Activated CD8-positive, alpha-beta memory T cell treated with anti-CD3 and anti-CD28 coated beads, Interleukin-2, amount 10 ng/mL, durations not matched to agents 7 days and 5 days (primary cell): ENCODE measurements around the gene NR6A1. TPM values are rescaled to one million over a fixed set of nuclear protein-coding genes. Genes with fewer than 3 reads are reported as not detected.

ENCODE experiments used
- ATAC-seq: fragments of 150-1000 bp; cut with Tn5 transposase; one replicate; pipeline ENCODE4 v1.10.0; 2021; ENCODE audit warnings: moderate library complexity
- CTCF ChIA-PET: fragments of 350-600 bp; sonication (Branson Sonifier 250); formaldehyde crosslinking; loops from one replicate; lab custom pipeline; 2021; ENCODE audit warnings: antibody characterized with exemption; lab: Charles Lee
- DNase-seq: peaks from one replicate; pipeline ENCODE4 v3.0.0-alpha.2; 2020
- H3K27ac Mint-ChIP-seq: one replicate; pipeline ENCODE4 v1.8.0; 2021; ENCODE audit warnings: mild to moderate bottlenecking, mixed read lengths
- H3K27me3 Mint-ChIP-seq: one replicate; pipeline ENCODE4 v1.8.0; 2021; ENCODE audit warnings: mixed read lengths
- H3K36me3 Mint-ChIP-seq: one replicate; pipeline ENCODE4 v1.8.0; 2021; ENCODE audit warnings: mild to moderate bottlenecking, mixed read lengths
- H3K4me1 Mint-ChIP-seq: one replicate; pipeline ENCODE4 v1.8.0; 2021; ENCODE audit warnings: mixed read lengths
- H3K4me3 Mint-ChIP-seq: one replicate; pipeline ENCODE4 v1.8.0; 2021; ENCODE audit warnings: mild to moderate bottlenecking, moderate library complexity, mixed read lengths
- H3K9me3 Mint-ChIP-seq: one replicate; pipeline ENCODE4 v1.8.0; 2022; ENCODE audit warnings: low read depth, mixed read lengths
- total RNA-seq, 2 experiments: library from RNA; stranded (reverse); gene quantifications; one replicate each; pipeline ENCODE4 v1.2.3, GENCODE V29; 2021

NR6A1 gene
- total RNA-seq, 2 experiments from 2014 or later, result 0.44 to 1.2 TPM

DNA sequence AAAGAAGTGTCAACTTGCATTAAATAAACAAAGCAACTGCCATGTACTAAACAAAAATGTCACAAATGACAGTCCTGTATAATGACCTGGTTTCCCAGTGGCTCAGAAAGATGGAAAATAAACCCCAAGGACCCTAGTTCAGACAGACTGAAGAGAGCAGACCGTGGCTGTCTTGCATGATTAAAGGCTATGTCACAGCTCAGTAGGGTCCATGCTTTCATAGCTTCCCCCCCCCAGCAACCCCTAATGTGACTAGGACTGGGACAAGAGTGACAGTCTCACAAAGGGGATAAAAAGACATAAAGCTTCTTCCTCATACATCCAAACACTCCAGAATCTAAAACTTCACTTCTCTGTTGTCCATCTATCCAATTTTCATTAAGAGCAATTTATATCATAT lies 113.6 kb downstream of the NR6A1 start:
- H3K36me3 Mint-ChIP-seq, result peaks cover 1% of the 10 kb centered on the region
- H3K27ac Mint-ChIP-seq, result no peak overlapping the region
- ATAC-seq (no peak), DNase-seq (no peak)
- H3K27me3 Mint-ChIP-seq, result peaks cover 47% of the 10 kb centered on the region
- H3K9me3 Mint-ChIP-seq, result no peaks in the 10 kb centered on the region
- no peak overlapping the region for H3K4me3 Mint-ChIP-seq
- H3K4me1 Mint-ChIP-seq, result peaks cover 14% of the 10 kb centered on the region
- CTCF ChIA-PET, result no interaction called here

DNA sequence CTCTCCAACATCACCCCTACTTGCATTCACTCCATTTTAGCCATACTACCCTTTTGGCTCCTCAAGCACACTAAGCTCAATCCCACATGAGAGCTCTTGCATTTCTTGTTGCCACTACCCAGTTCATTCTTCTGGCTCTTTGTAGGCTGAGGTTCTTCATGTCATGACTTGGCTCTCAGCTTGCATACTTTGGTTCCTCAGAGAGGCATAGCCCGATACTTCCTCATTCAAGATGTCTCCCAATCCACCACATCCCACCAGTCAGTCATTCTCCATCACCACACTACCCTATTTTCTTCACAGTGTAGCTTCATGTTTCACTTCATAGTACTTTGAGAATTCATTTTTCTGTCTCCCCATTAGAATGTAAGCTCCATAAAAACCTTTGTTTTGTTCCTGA lies 116.7 kb downstream of the NR6A1 start:
- Mint-ChIP-seq H3K27ac (no peak overlapping the region), H3K27me3 (peaks cover 26% of the 10 kb centered on the region), H3K36me3 (no peaks in the 10 kb centered on the region), H3K4me1 (peaks cover 11% of the 10 kb centered on the region), H3K4me3 (no peak overlapping the region), H3K9me3 (no peaks in the 10 kb centered on the region)
- no peak for ATAC-seq
- CTCF ChIA-PET, result interaction anchor here (0.5 to 1.3 kb wide), 2 partner anchors 58 to 75 kb away, joined by 3 to 4 read pairs; no protein-coding TSS in a partner anchor
- no peak for DNase-seq

DNA sequence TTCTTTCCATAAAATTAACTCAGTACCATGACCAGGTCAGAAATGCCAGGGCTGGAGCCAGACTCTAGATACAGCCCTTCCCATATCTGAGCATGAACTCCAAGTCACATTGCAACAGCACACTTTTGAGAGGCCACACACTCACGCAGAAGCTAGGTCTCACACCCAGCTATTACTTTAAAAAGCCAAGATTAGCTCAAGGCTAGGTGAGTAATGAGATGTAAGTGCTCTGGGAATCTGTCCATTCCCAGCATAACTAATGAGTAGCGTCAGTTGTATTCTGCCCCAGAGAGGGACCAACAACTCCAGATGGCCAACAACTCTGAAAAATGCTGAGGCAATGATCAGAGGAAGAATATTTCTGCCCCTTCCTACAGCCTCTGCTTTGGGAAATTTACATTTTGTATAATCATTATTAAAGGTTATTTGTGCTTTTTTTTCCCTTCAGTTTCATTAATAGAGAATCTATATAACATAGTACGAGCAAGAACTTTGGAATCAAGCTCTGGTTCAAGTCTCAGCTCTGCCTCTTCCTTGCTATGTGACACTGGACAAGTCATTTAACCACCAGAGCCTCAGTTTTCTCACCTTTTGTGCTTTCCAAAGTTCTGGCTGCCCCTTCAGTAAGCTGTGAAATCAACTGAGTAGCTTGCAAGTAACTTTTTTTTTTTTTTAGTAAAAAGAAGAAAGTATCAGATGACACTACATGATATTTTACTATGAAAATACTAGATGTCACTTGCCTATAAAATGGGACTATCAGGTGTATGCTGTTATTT lies 118.3 kb downstream of the NR6A1 start:
- Mint-ChIP-seq H3K4me3 (no peak overlapping the region), H3K27ac (no peak overlapping the region), H3K9me3 (no peaks in the 10 kb centered on the region), H3K27me3 (peaks cover 22% of the 10 kb centered on the region), H3K4me1 (peaks cover 4% of the 10 kb centered on the region), H3K36me3 (no peaks in the 10 kb centered on the region)
- no peak for ATAC-seq
- DNase-seq, result no peak
- CTCF ChIA-PET, result interaction anchor here (0.7 to 1.4 kb wide), 2 partner anchors 36 to 77 kb away, joined by 3 to 5 read pairs; no protein-coding TSS in a partner anchor

DNA sequence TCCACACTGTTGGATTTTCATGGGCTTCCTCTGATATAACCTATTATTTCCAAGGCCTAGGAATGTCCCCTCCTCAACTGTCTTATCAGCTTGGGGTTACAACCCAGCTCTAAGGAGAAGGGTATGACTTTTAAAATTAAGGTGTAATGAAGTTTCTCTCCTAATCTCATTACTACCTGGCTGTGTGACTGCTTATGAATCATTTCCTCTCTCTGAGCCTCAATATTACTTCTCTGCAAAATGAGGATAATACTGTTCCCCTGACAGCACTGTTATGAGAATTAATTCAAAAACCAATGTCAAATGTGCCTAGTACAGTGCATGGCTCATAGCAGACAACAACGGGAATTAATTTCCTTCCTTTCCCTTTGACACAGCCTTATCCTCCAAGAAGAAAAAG lies 118.9 kb downstream of the NR6A1 start:
- ATAC-seq (no peak), DNase-seq (no peak)
- no peak overlapping the region for H3K4me3 Mint-ChIP-seq
- H3K27ac Mint-ChIP-seq, result no peak overlapping the region
- no peaks in the 10 kb centered on the region for H3K9me3 Mint-ChIP-seq
- peaks cover 4% of the 10 kb centered on the region for H3K4me1 Mint-ChIP-seq
- CTCF ChIA-PET, result interaction anchor here (1.0 kb wide), 1 partner anchor 12 kb away, joined by 3 read pairs; no protein-coding TSS in a partner anchor
- peaks cover 20% of the 10 kb centered on the region for H3K27me3 Mint-ChIP-seq
- H3K36me3 Mint-ChIP-seq, result no peaks in the 10 kb centered on the region

DNA sequence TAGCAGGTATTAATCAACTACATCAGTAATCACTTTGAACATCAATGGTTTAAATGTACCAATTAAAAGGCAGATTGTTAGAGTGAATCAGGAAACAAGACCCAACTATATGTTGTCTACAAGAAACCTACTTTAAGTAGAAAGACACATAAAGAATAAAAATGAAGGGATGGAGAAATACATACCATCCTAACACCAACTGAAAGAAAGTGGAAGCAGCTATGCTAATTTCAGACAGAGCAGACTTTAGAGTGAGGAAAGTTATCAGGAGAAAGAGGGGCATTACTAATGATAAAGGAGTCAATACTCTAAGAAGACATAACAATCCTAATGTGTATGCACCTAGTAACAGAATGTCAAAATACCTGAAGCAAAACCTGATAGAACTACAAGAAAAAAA lies 125.8 kb downstream of the NR6A1 start:
- CTCF ChIA-PET, result no interaction called here
- ATAC-seq, result no peak

DNA sequence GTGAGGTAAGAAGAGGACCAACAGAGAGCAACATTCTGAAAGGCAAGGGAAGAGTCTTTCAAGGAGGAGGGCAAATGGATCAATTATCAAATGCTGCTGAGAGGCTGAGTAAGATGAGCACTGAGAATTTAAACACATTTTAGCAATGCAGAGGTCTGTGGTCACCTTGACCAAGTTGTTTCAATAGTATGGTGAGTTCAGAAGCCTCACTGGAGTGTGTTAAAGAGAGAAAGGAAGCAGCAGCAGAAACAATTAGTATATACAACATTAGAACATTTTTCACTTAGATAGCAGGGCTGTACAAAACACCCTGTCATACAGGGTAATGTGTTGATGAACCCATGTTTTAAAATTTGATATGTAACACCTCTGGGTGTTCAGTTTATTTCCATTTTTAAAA lies 131.5 kb downstream of the NR6A1 start:
- ATAC-seq (no peak), DNase-seq (no peak)
- Mint-ChIP-seq H3K27me3 (peaks cover 43% of the 10 kb centered on the region), H3K27ac (no peak overlapping the region), H3K4me1 (no peaks in the 10 kb centered on the region), H3K4me3 (no peak overlapping the region), H3K36me3 (no peaks in the 10 kb centered on the region), H3K9me3 (no peaks in the 10 kb centered on the region)
- CTCF ChIA-PET, result no interaction called here

More for the DNA sequence above, 125.8 kb downstream of the NR6A1 start:
- H3K36me3 Mint-ChIP-seq, result no peaks in the 10 kb centered on the region
- no peak for DNase-seq
- H3K4me1 Mint-ChIP-seq, result no peaks in the 10 kb centered on the region
- no peaks in the 10 kb centered on the region for H3K9me3 Mint-ChIP-seq
- peaks cover 28% of the 10 kb centered on the region for H3K27me3 Mint-ChIP-seq
- no peak overlapping the region for H3K27ac Mint-ChIP-seq
- no peak overlapping the region for H3K4me3 Mint-ChIP-seq

DNA sequence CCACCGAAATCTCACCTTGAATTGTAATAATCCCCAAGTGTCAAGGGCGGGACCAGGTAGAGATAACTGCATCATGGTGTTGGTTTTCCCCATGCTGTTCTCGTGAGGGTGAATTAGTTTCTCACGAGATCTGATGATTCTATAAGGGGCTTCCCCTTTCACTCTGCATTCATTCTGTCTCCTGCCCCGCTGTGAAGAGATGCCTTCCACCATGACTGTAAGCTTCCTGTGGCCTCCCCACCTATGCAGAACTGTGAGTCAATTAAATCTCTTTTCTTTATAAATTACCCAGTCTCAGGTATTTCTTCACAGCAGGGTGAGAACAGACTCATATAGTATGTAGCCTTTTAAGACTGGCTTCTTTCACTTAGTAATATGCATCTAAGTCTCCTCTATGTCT lies 135.8 kb downstream of the NR6A1 start:
- DNase-seq (no peak), ATAC-seq (no peak)
- no peak overlapping the region for H3K4me3 Mint-ChIP-seq
- H3K9me3 Mint-ChIP-seq, result no peaks in the 10 kb centered on the region
- H3K36me3 Mint-ChIP-seq, result no peaks in the 10 kb centered on the region
- CTCF ChIA-PET, result interaction anchor here (1.5 kb wide), 1 partner anchor 11 kb away, joined by 3 read pairs; no protein-coding TSS in a partner anchor
- no peaks in the 10 kb centered on the region for H3K4me1 Mint-ChIP-seq
- no peak overlapping the region for H3K27ac Mint-ChIP-seq
- peaks cover 55% of the 10 kb centered on the region for H3K27me3 Mint-ChIP-seq

DNA sequence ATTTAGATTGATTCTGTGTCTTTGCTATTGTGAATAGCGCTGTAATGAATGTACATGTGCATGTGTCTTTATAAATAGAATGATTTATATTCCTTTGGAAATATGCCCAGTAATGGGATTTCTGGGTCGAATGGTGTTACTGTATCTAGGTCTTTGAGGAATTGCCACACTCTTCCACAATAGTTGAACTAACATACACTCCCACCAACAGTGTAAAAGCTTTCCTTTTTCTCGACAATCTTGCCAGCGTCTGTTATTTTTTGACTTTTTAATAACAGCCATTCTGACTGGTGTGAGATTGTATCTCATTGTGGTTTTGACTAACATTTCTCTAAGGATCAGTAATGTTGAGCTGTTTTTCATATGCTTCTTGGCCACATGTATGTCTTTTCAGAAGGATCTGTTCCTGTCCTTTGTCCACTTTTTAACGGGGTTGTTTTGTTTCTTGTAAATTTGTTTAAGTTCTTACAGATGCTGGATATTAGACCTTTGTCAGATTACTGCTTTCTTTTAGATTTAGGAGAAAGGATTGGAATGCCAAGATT lies 139.0 kb downstream of the NR6A1 start:
- H3K36me3 Mint-ChIP-seq, result no peaks in the 10 kb centered on the region
- no peaks in the 10 kb centered on the region for H3K4me1 Mint-ChIP-seq
- no peak overlapping the region for H3K27ac Mint-ChIP-seq
- DNase-seq, result no peak
- no peaks in the 10 kb centered on the region for H3K9me3 Mint-ChIP-seq
- CTCF ChIA-PET, result interaction anchor here (2.4 kb wide), 1 partner anchor 15 kb away, joined by 8 read pairs; no protein-coding TSS in a partner anchor
- no peak overlapping the region for H3K4me3 Mint-ChIP-seq
- no peak for ATAC-seq
- peaks cover 33% of the 10 kb centered on the region for H3K27me3 Mint-ChIP-seq

DNA sequence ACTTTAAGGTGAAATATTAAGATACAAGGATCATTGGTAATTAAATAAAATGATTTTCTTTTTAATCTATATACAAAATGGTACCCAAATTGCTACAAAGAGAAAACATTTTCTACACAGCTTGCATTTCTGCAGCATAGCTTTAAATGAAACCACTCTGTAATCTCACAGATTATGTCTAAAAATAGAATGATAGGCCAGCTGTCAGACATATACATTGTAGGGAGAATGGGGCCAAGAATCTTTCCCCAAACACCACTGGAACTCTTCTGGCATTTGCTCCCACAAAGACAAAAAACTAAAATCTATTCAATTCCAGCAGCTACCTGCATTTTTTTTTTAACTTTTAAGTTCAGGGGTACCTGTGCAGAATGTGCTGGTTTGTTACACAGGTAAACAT lies 139.8 kb downstream of the NR6A1 start:
- ATAC-seq (no peak), DNase-seq (no peak)
- CTCF ChIA-PET, result interaction anchor here (1.1 kb wide), 1 partner anchor 9 kb away, joined by 3 read pairs; no protein-coding TSS in a partner anchor
- no peak overlapping the region for H3K4me3 Mint-ChIP-seq
- no peaks in the 10 kb centered on the region for H3K9me3 Mint-ChIP-seq
- H3K4me1 Mint-ChIP-seq, result no peaks in the 10 kb centered on the region
- H3K27me3 Mint-ChIP-seq, result peaks cover 25% of the 10 kb centered on the region
- H3K27ac Mint-ChIP-seq, result no peak overlapping the region
- H3K36me3 Mint-ChIP-seq, result no peaks in the 10 kb centered on the region

DNA sequence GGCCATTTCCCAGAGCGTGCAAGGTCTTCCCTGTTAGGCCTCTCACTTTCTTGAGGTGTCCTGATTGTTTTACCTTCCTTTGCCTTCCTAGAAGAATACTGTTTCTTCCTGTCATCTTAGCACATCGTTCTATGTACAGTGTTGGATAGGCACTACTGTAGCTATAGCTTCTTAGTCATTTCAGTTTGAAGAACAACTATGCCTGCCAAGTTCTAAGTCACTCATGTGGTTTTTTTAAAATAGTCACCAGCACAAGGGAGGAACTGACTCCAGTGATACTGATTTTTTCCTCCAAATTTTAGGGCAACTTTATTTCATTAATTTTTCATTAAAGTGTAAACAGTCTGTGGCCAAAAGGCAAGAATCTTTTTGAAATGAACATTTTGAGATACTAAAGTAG lies 141.5 kb downstream of the NR6A1 start:
- no peak overlapping the region for H3K27ac Mint-ChIP-seq

DNA sequence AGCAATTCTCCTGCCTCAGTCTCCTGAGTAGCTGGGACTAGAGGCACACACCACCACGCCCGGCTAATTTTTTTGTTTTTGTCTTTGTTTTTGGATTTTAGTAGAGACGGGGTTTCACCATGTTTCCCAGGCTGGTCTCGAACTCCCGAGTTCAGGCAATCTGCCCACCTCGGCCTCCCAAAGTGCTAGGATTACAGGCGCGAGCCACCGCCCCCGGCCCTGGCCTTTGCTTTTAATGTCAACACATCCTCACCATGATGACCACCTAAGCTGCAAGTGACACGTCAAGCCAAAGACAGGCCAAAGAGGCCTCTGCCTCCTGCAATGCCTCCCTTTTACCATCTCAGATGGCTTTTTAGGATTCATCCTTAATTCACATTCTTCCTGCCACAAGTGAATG lies 142.4 kb downstream of the NR6A1 start:
- H3K9me3 Mint-ChIP-seq, result no peaks in the 10 kb centered on the region
- ATAC-seq (no peak), DNase-seq (no peak)
- H3K27ac Mint-ChIP-seq, result no peak overlapping the region
- CTCF ChIA-PET, result no interaction called here
- no peak overlapping the region for H3K4me3 Mint-ChIP-seq
- peaks cover 2% of the 10 kb centered on the region for H3K4me1 Mint-ChIP-seq
- H3K36me3 Mint-ChIP-seq, result no peaks in the 10 kb centered on the region
- peaks cover 21% of the 10 kb centered on the region for H3K27me3 Mint-ChIP-seq

More for the DNA sequence above, 141.5 kb downstream of the NR6A1 start:
- H3K4me3 Mint-ChIP-seq, result no peak overlapping the region
- H3K27me3 Mint-ChIP-seq, result peaks cover 19% of the 10 kb centered on the region
- no peak for DNase-seq
- no peak for ATAC-seq
- peaks cover 2% of the 10 kb centered on the region for H3K4me1 Mint-ChIP-seq
- no peaks in the 10 kb centered on the region for H3K36me3 Mint-ChIP-seq
- CTCF ChIA-PET, result interaction anchor here (1.6 kb wide), 1 partner anchor 82 kb away, joined by 6 read pairs; no protein-coding TSS in a partner anchor
- no peaks in the 10 kb centered on the region for H3K9me3 Mint-ChIP-seq

DNA sequence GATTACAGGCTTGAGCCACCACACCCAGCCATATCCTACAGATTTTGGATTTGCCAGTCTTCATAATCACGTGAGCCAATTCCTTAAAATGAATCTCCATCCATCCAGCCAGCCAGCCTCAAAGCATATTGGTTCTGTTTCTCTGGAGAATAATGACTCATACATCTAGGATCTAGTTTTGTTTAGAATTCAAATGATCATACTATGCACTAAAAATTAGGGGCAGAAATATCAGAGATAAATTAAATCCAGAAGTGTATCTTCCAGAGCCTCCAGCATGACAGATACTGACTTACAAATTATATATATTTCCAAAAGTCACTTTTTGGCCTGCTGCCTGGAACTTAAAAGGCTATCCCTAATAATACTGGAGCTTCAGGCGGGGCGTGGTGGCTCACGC lies 144.8 kb downstream of the NR6A1 start:
- Mint-ChIP-seq H3K4me3 (no peak overlapping the region), H3K27ac (no peak overlapping the region), H3K36me3 (no peaks in the 10 kb centered on the region), H3K9me3 (no peaks in the 10 kb centered on the region), H3K4me1 (peaks cover 2% of the 10 kb centered on the region), H3K27me3 (peaks cover 19% of the 10 kb centered on the region)
- CTCF ChIA-PET, result no interaction called here
- ATAC-seq (no peak), DNase-seq (no peak)

DNA sequence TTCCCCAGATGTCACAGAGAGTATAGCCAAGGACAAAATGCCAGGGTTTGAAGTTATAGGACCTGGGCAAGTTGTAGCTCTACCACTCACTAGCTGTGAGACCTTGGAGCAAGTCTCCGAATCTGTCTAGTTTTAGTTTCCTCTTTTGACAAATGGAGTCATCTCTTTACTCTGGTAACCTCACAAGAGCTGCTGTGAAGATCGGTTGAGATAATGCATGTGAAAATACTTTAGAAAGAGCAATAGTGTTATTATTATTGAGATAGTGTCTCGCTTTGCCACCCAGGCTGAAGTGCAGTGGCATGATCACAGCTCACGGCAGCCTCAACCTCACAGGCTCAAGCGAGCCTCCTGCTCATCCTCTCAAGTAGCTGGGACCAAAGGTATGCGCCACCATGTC lies 146.0 kb downstream of the NR6A1 start:
- DNase-seq (no peak), ATAC-seq (peak; percentile 53)
- Mint-ChIP-seq H3K27ac (no peak overlapping the region), H3K36me3 (no peaks in the 10 kb centered on the region), H3K4me1 (peaks cover 2% of the 10 kb centered on the region), H3K27me3 (peaks cover 19% of the 10 kb centered on the region), H3K4me3 (no peak overlapping the region), H3K9me3 (no peaks in the 10 kb centered on the region)
- CTCF ChIA-PET, result interaction anchor here (1.1 to 1.5 kb wide), 2 partner anchors 11 to 12 kb away, joined by 3 read pairs; no protein-coding TSS in a partner anchor

DNA sequence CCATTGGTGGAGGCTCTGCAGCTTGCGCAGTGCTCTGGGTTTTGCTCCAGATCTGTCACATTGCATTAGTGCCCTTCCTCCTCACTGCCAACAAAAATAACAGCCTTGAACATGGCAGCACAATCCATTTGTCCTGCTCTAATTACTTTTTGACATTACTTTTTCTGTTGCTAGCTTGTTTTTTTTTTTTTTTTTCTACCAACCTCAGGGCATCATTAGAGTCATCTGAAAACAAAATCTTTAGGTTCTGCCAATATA lies 146.4 kb downstream of the NR6A1 start:
- peaks cover 2% of the 10 kb centered on the region for H3K4me1 Mint-ChIP-seq
- peaks cover 19% of the 10 kb centered on the region for H3K27me3 Mint-ChIP-seq
- ATAC-seq, result no peak
- no peak overlapping the region for H3K4me3 Mint-ChIP-seq
- DNase-seq, result no peak
- H3K36me3 Mint-ChIP-seq, result no peaks in the 10 kb centered on the region
- H3K27ac Mint-ChIP-seq, result no peak overlapping the region
- no peaks in the 10 kb centered on the region for H3K9me3 Mint-ChIP-seq
- CTCF ChIA-PET, result interaction anchor here (0.6 to 1.5 kb wide), 5 partner anchors 11 to 86 kb away, joined by 3 to 5 read pairs (median 3); no protein-coding TSS in a partner anchor
